Urothelium cell line (cell line): ENCODE data around the gene MRAS.
"Not testable (repeated sequence)": the region's sequence is repeated elsewhere in the genome, so short reads cannot be mapped to it uniquely, and the experiment has no call there.

Experiments
- DNase-seq: peaks from one replicate; pipeline ENCODE4 v3.0.0; 2011; ENCODE audit warnings: low spot score, mixed read lengths
- FAIRE-seq: peaks from 2 replicates; lab custom pipeline; 2011; peaks lifted over from hg19 to GRCh38; lab: Jason Lieb, UNC

The MRAS gene

DNA sequence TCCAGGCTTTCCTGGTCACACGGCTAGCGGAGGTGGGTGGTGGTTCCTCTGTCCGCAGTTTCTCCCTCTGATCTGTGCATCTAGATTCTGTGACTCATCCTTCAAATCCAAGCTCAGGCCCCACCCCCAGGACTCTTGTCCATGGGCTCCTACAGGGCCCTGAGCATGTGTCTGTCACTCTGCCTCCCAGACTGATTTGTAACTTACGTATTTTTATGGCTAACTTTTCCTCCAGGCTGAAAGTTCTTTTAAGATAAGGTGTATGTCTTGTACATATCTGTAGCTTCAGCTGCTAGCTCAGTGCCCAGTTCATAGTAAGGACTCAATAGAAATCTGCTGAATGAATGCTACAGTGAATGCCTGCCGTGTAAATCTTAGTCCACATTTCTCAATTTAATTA lies 94.1 kb downstream of the MRAS start:
- FAIRE-seq, result no peak
- DNase-seq, result peak; percentile 80

- FAIRE-seq, result no peak
These were observed 94.7 kb downstream of the MRAS start for GRCh38 chr3:138443091-138443490.

DNA sequence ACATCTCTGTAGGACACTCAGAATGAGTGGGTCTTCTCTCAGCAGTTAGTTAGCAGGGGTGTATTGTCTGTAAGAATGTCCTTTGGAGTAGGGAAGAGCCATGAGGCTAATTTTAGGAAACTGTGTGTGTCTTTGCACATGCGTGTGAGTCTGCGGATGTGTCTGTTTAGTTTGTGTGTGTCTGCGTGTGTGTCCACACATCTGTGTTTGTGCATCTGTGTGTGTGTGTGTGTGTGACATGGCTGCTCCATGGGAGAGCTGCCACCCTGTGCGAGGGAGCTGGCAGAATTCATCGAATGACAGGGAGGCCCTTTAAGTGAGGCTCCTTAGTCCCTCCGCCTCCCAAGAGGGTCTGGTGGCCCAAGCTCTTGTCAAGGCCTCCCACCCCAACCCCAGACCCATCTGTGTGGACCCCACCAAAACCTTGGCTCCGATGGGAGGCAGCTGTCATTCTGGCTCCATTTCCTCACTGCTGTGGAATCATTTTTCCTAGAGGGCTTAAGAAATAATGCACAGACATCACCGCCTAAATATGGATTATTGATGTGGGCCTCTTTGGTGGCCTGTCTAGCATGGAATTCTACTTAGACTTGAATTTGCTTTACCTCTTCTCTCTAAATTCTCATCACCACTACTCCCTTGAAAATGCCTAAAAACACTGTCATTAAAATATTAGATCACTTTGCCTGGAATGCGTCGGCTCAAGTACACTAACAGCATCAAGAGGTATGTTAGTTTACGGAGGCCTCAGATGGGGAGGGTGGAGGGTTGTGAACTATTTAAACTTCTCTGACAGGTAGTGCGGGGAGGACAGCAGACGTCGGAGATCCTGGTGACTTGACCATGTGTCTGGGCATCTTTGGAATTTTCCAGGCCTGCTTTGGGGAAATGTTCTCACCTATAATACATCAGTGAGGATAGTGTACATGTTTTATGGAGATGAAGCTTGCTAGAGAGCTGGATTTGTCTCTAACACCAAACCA lies 95.4 kb downstream of the MRAS start:
- FAIRE-seq (no peak), DNase-seq (no peak)

More at GRCh38 chr3:138443091-138443490, 94.7 kb downstream of the MRAS start:
- DNase-seq, result no peak

DNA sequence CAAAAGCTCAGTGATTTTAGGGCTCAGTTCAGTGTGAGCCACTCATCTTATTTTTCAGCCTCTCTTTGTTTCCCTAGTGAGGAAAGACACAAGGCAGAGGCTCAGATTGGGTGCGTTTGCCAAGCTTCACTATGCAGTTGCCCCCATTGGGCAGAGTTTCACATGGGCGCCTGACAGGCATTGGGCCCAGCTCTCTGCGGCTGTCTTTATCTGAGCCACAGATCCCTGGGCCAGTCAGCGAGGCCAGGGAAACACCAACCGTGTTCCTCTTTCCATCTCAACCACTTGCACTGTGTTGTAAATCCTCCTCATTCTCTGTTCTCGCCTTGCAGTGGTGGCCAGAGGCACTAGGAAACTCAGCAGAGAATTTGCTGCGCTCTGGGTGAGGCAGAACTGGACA lies 96.9 kb downstream of the MRAS start:
- FAIRE-seq (no peak), DNase-seq (no peak)

DNA sequence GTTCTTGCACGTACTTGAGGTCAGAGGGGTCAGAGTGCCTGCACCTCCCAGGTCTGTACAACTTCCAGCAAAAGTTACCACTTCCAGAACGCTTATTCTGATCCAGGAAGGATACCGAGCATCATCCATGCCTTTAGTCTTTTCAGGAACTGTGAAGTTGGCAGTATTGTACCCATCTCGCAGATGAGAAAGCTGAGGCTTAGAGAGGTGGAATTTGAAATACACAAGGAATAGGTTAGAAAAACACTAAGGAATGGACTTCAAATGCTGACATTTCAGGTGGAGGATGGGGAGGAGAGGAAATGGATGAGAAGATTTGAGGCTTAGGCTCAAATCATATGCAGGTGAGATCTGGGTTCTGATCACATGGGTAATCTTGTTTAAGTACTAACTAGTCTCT lies 97.3 kb downstream of the MRAS start:
- no peak for FAIRE-seq
- no peak for DNase-seq

- DNase-seq (peak; percentile 12), FAIRE-seq (no peak)
These were observed 100.3 kb downstream of the MRAS start for GRCh38 chr3:138448631-138449030.

GRCh38 chr3:138449490-138449889 lies 101.1 kb downstream of the MRAS start:
- FAIRE-seq, result no peak

GRCh38 chr3:138450181-138450580 lies 101.8 kb downstream of the MRAS start:
- DNase-seq (no peak), FAIRE-seq (no peak)

More at GRCh38 chr3:138449490-138449889, 101.1 kb downstream of the MRAS start:
- no peak for DNase-seq

GRCh38 chr3:138450704-138451424 lies 102.5 kb downstream of the MRAS start:
- no peak for FAIRE-seq
- DNase-seq, result no peak

DNA sequence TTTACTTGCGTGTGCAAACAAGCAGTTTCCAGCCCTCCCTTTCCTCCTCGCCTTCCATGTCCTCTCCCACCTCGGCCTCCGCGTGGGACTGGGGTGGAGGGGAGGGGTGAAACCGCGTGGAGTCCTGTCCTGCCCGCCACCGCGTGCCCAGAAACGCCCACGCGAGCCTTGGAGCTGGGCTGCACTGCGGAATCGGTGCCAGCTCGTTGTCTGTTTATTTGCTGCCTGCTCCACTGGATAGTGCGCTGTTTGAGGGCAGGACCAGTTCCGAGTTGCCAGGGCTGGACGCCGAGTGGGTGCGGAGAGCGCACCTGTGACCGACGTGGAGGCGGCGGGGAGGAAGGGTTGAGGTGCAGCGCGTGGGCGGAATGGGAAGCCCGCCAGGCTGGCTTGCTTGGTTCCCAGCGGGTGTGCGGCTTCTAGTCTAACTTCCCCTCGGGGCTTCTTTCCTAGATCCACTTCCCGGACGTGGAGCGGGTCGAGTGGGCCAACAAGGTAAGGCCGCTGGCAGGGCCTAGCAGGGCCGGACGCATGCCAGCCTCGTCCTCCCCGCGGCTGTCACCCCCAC lies 103.3 kb downstream of the MRAS start:
- DNase-seq (no peak), FAIRE-seq (no peak)

- FAIRE-seq (no peak), DNase-seq (no peak)
These were observed 104.1 kb downstream of the MRAS start for GRCh38 chr3:138452436-138452835.

DNA sequence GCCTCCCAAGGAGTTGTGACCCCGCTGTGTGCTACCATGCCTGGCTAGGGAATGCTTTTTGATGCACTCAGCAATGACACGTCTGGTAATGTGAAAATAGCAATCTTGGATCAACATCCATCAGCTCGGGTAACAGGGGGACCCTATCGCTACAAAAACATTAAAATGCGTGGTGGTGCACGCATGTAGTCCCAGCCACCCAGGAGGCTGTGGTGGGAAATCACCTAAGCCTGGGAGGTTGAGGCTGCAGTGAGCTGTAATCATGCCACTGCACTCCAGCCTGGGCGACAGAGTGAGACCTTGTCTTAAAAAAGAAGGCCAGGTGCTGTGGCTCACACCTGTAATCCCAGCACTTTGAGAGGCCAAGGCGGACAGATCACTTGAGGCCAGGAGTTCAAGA lies 105.6 kb downstream of the MRAS start:
- DNase-seq, FAIRE-seq: not testable (repeated sequence)
